Left lung (tissue), 10 donors: ENCODE measurements around the gene CYSLTR2. TPM values are rescaled to one million over a fixed set of nuclear protein-coding genes. Genes with fewer than 3 reads are reported as not detected.

Source experiments
- ATAC-seq: fragments of 200-7000 bp; cut with Tn5 transposase; one replicate; pipeline ENCODE4 v1.9.1; 2020; ENCODE audit warnings: moderate library complexity
- DNase-seq, 4 donors: peaks; one replicate each; pipeline ENCODE4 v3.0.0-alpha.2; 2013 to 2020
- H3K27ac ChIP-seq, 2 donors: fragments of 200-600 bp; sonication (generic) in 1 of 2; one replicate each; pipeline versions ENCODE4 v1.5.0 to v1.8.0; 2020 to 2021
- H3K27me3 ChIP-seq, 2 donors: fragments of 200-600 bp; sonication (generic) in 1 of 2; one replicate each; pipeline versions ENCODE4 v1.5.0 to v1.8.0; 2020 to 2021
- H3K36me3 ChIP-seq, 2 donors: fragments of 200-600 bp; sonication (generic) in 1 of 2; one replicate each; pipeline versions ENCODE4 v1.5.0 to v1.8.0; 2020 to 2021
- H3K4me1 ChIP-seq, 2 donors: fragments of 200-600 bp; one replicate each; pipeline ENCODE4 v1.8.0; 2021
- H3K4me3 ChIP-seq, 2 donors: fragments of 200-600 bp; sonication (generic) in 1 of 2; one replicate each; pipeline versions ENCODE4 v1.5.0 to v1.8.0; 2020 to 2021; ENCODE audit warnings: mild to moderate bottlenecking in 1 of 2
- H3K9me3 ChIP-seq, 2 donors: fragments of 200-600 bp; sonication (generic) in 1 of 2; one replicate each; pipeline versions ENCODE4 v1.5.0 to v1.8.0; 2020 to 2021
- intact Hi-C, 2 donors: fragments of 100-400 bp; cut with DNase I; formaldehyde crosslinking; loops; one replicate each; pipeline versions ENCODE4 v1.11.2 to v1.14.2; 2022
- polyA plus RNA-seq, 6 donors: library from polyadenylated mRNA; unstranded; fragments of 120-200 nt; gene quantifications; one replicate each; pipeline ENCODE4 v1.2.1, GENCODE V29; 2013; ENCODE audit not compliant: insufficient read length in 6 of 6
- total RNA-seq, 2 donors: library from RNA; stranded (reverse); fragmentation: NEBNext Ultra II Directional; extraction: Animal tissue kit (Norgen Biotek cat#: 25700); gene quantifications; one replicate each; pipeline ENCODE4 v1.2.1, GENCODE V29; 2021
- TF ChIP-seq, protein P1 (sequence below), 2 donors: fragments of 200-600 bp; sonication (generic) in 1 of 2; IDR thresholded peaks; one replicate each; pipeline versions ENCODE4 v1.5.0 to v1.8.0; 2021; ENCODE audit warnings: antibody characterized with exemption in 2 of 2
- donor health status: DM: no; HTN: yes; CAD: no.
- donor health status: DM: no; HTN: no; CAD: no.

Gene CYSLTR2
- total and polyA plus RNA-seq, 8 donors, result 0.21 to 1.2 (median 0.37) TPM

GRCh38 chr13:48710160-48710559 is 56.4 kb downstream of the CYSLTR2 start:
- H3K36me3 ChIP-seq, result no peaks in the 10 kb centered on the region
- no peaks in the 10 kb centered on the region for H3K27me3 ChIP-seq
- TF ChIP-seq, protein P1, sequence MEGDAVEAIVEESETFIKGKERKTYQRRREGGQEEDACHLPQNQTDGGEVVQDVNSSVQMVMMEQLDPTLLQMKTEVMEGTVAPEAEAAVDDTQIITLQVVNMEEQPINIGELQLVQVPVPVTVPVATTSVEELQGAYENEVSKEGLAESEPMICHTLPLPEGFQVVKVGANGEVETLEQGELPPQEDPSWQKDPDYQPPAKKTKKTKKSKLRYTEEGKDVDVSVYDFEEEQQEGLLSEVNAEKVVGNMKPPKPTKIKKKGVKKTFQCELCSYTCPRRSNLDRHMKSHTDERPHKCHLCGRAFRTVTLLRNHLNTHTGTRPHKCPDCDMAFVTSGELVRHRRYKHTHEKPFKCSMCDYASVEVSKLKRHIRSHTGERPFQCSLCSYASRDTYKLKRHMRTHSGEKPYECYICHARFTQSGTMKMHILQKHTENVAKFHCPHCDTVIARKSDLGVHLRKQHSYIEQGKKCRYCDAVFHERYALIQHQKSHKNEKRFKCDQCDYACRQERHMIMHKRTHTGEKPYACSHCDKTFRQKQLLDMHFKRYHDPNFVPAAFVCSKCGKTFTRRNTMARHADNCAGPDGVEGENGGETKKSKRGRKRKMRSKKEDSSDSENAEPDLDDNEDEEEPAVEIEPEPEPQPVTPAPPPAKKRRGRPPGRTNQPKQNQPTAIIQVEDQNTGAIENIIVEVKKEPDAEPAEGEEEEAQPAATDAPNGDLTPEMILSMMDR (IDR thresholded peaks at IDR 0.05), result no peak
- H3K4me1 ChIP-seq, result no peaks in the 10 kb centered on the region
- ATAC-seq (no peak), DNase-seq (no peak)
- intact Hi-C loops, result no loop called here
- H3K4me3 ChIP-seq, result no peak overlapping the region
- peaks cover 0 to 5% of the 10 kb centered on the region in 2 donors for H3K9me3 ChIP-seq
- H3K27ac ChIP-seq, result no peak overlapping the region

DNA sequence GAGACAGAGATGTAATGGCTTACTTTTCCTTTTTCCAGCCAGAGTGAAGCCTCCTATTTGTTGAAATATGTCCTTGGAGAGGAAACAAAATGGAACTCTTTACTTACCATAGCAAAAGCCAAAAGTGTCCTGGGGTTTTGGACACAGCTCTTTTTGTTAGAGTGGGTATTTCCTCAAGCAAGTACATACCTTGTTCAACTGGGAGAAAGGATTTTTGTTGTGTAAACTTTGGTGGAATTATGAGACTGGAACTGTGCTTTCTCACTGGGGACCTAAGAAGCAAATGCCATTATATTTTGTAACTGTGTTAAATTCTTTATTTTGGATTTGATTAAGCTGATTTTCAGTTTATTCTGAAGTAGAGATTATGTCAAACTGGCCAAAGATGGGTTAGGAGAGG is 58.4 kb downstream of the CYSLTR2 start:
- ATAC-seq (no peak), DNase-seq (no peak)
- H3K27me3 ChIP-seq, result no peaks in the 10 kb centered on the region
- intact Hi-C loops, result no loop called here
- H3K4me3 ChIP-seq, result no peak overlapping the region
- H3K27ac ChIP-seq, result no peak overlapping the region
- H3K4me1 ChIP-seq, result no peaks in the 10 kb centered on the region
- no peaks in the 10 kb centered on the region for H3K36me3 ChIP-seq
- peaks cover 0 to 25% of the 10 kb centered on the region in 2 donors for H3K9me3 ChIP-seq
- TF ChIP-seq, protein P1 (IDR thresholded peaks at IDR 0.05), result no peak

DNA sequence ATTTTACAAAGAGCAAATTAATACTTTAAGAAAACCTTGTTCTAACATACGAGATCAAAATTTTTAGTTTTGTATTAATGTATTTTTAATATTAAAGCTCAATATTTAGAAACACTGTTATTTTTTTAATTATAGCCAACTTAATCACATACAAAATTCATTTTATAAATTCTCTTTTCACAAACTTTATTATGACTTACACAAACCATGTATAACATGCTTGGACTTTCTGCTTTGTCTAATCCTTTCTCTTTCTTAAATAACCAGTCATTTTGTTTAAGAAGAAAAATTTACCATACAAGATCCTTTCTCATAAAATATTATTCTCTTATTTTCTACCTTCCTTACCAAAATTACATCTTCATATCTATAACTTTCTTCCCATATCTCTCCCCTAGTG is 62.2 kb downstream of the CYSLTR2 start:
- DNase-seq, result no peak
- no peak overlapping the region for H3K27ac ChIP-seq
- H3K4me3 ChIP-seq, result no peak overlapping the region
- intact Hi-C loops, result no loop called here
- no peaks in the 10 kb centered on the region for H3K4me1 ChIP-seq
- TF ChIP-seq, protein P1 (IDR thresholded peaks at IDR 0.05), result no peak
- H3K36me3 ChIP-seq, result no peaks in the 10 kb centered on the region
- peaks cover 0 to 54% of the 10 kb centered on the region in 2 donors for H3K9me3 ChIP-seq
- ATAC-seq, result no peak
- H3K27me3 ChIP-seq, result no peaks in the 10 kb centered on the region

GRCh38 chr13:48720621-48721020 is 66.9 kb downstream of the CYSLTR2 start:
- H3K36me3 ChIP-seq, result no peaks in the 10 kb centered on the region
- H3K4me1 ChIP-seq, result no peaks in the 10 kb centered on the region
- ATAC-seq, result no peak
- H3K27ac ChIP-seq, result no peak overlapping the region
- intact Hi-C loops, result no loop called here
- H3K27me3 ChIP-seq, result no peaks in the 10 kb centered on the region
- no peak for DNase-seq
- no peak overlapping the region for H3K4me3 ChIP-seq
- H3K9me3 ChIP-seq, result peaks cover 0 to 47% of the 10 kb centered on the region in 2 donors
- TF ChIP-seq, protein P1 (IDR thresholded peaks at IDR 0.05), result no peak

- no peak overlapping the region for H3K4me3 ChIP-seq
- TF ChIP-seq, protein P1 (IDR thresholded peaks at IDR 0.05), result no peak
- H3K27ac ChIP-seq, result no peak overlapping the region
- H3K9me3 ChIP-seq, result peaks cover 0 to 21% of the 10 kb centered on the region in 2 donors
- no peaks in the 10 kb centered on the region for H3K36me3 ChIP-seq
- no peaks in the 10 kb centered on the region for H3K27me3 ChIP-seq
- H3K4me1 ChIP-seq, result no peaks in the 10 kb centered on the region
- ATAC-seq (no peak), DNase-seq (no peak)
- intact Hi-C loops, result no loop called here
These were observed 69.4 kb downstream of the CYSLTR2 start for GRCh38 chr13:48723168-48723567.
